Urinary bladder (tissue), 4 donors: ENCODE data around the gene ANKRD28. TPM values are rescaled to one million over a fixed set of nuclear protein-coding genes. Genes with fewer than 3 reads are reported as not detected.

Experiments used
- DNase-seq: peaks from one replicate; pipeline ENCODE4 v3.0.0-alpha.2; 2015; ENCODE audit errors: extremely low spot score
- H3K27ac ChIP-seq: one replicate; pipeline ENCODE4 v1.5.1; 2013; ENCODE audit warnings: low read depth, mild to moderate bottlenecking, moderate library complexity
- H3K36me3 ChIP-seq: one replicate; pipeline ENCODE4 v1.6.1; 2013; ENCODE audit warnings: mild to moderate bottlenecking, moderate library complexity; ENCODE audit not compliant: insufficient read depth
- H3K4me1 ChIP-seq: one replicate; pipeline ENCODE4 v1.6.1; 2013; ENCODE audit warnings: mild to moderate bottlenecking, moderate library complexity; ENCODE audit not compliant: insufficient read depth
- H3K4me3 ChIP-seq: one replicate; pipeline ENCODE4 v1.5.1; 2013; ENCODE audit warnings: low read depth, low read length
- WGBS: extraction: QIAGEN DNeasy Blood & Tissue Kit; methylation state at CpG from one replicate; pipeline ENCODE4 v1.1.7; 2013; 5-methylcytosine and 5-hydroxymethylcytosine counted together
- polyA plus RNA-seq: library from polyadenylated mRNA; stranded (reverse); fragments of 200-250 nt; gene quantifications from one replicate; pipeline ENCODE4 v1.2.3, GENCODE V29; 2013
- total RNA-seq: library from RNA; depleted of rRNA; stranded (reverse); fragments of >200 nt; gene quantifications from one replicate; pipeline ENCODE4 v1.2.3, GENCODE V29; 2014
- donor health status: healthy with polysubstance abuse.
- donor health status: healthy.

The ANKRD28 gene
- total and polyA plus RNA-seq, 2 donors = 12.6 to 83.8 TPM

GRCh38 chr3:15722877-15723623 lies 74.7 kb downstream of the ANKRD28 start:
- DNase-seq = no peak
- Histone ChIP-seq H3K4me1 (no peaks in the 10 kb centered on the region), H3K4me3 (no peak overlapping the region), H3K27ac (no peak overlapping the region), H3K36me3 (peaks cover 5% of the 10 kb centered on the region)
- WGBS = 76% methylated on average over 3 of the region's 3 CpGs

- no peak overlapping the region for H3K27ac ChIP-seq
- 100% methylated on average over 3 of the region's 3 CpGs for WGBS
- no peak overlapping the region for H3K4me3 ChIP-seq
- H3K4me1 ChIP-seq = no peaks in the 10 kb centered on the region
- H3K36me3 ChIP-seq = peaks cover 1% of the 10 kb centered on the region
- no peak for DNase-seq
Observed at GRCh38 chr3:15716178-15716577, 81.6 kb downstream of the ANKRD28 start.

- no peaks in the 10 kb centered on the region for H3K4me1 ChIP-seq
- DNase-seq = no peak
- no peaks in the 10 kb centered on the region for H3K36me3 ChIP-seq
- WGBS = 92% methylated on average over 4 of the region's 4 CpGs
- H3K4me3 ChIP-seq = no peak overlapping the region
- H3K27ac ChIP-seq = no peak overlapping the region
Observed at GRCh38 chr3:15714448-15714847, 83.3 kb downstream of the ANKRD28 start.

GRCh38 chr3:15713364-15713763 lies 84.4 kb downstream of the ANKRD28 start:
- no peak overlapping the region for H3K27ac ChIP-seq
- no peaks in the 10 kb centered on the region for H3K4me1 ChIP-seq
- H3K36me3 ChIP-seq = no peaks in the 10 kb centered on the region
- 84% methylated on average over 5 of the region's 5 CpGs for WGBS
- H3K4me3 ChIP-seq = no peak overlapping the region
- no peak for DNase-seq

GRCh38 chr3:15711281-15711680 lies 86.5 kb downstream of the ANKRD28 start:
- Histone ChIP-seq H3K4me3 (no peak overlapping the region), H3K36me3 (peaks cover 3% of the 10 kb centered on the region)

GRCh38 chr3:15708882-15709677 lies 88.7 kb downstream of the ANKRD28 start:
- no peak overlapping the region for H3K4me3 ChIP-seq
- no peak overlapping the region for H3K27ac ChIP-seq
- peaks cover 3% of the 10 kb centered on the region for H3K36me3 ChIP-seq
- WGBS = 89% methylated on average over 1 of the region's 1 CpG
- DNase-seq = no peak
- H3K4me1 ChIP-seq = no peaks in the 10 kb centered on the region

More at GRCh38 chr3:15711281-15711680, 86.5 kb downstream of the ANKRD28 start:
- DNase-seq = no peak
- Histone ChIP-seq H3K27ac (no peak overlapping the region), H3K4me1 (no peaks in the 10 kb centered on the region)

- WGBS = 58% methylated on average over 1 of the region's 1 CpG
- Histone ChIP-seq H3K4me3 (no peak overlapping the region), H3K27ac (no peak overlapping the region), H3K36me3 (peaks cover 3% of the 10 kb centered on the region), H3K4me1 (no peaks in the 10 kb centered on the region)
- DNase-seq = no peak
Observed at GRCh38 chr3:15707779-15708178, 90.0 kb downstream of the ANKRD28 start.

GRCh38 chr3:15703346-15703745 lies 94.4 kb downstream of the ANKRD28 start:
- peaks cover 3% of the 10 kb centered on the region for H3K36me3 ChIP-seq
- H3K4me1 ChIP-seq = no peaks in the 10 kb centered on the region
- WGBS = 98% methylated on average over 2 of the region's 2 CpGs
- no peak for DNase-seq
- no peak overlapping the region for H3K27ac ChIP-seq
- H3K4me3 ChIP-seq = no peak overlapping the region

GRCh38 chr3:15694628-15695027 lies 103.2 kb downstream of the ANKRD28 start:
- Histone ChIP-seq H3K4me3 (no peak overlapping the region), H3K27ac (no peak overlapping the region), H3K4me1 (no peaks in the 10 kb centered on the region), H3K36me3 (no peaks in the 10 kb centered on the region)
- DNase-seq = no peak
- 78% methylated on average over 1 of the region's 1 CpG for WGBS

- 58% methylated on average over 1 of the region's 1 CpG for WGBS
- H3K4me3 ChIP-seq = no peak overlapping the region
- H3K27ac ChIP-seq = no peak overlapping the region
- DNase-seq = no peak
- H3K4me1 ChIP-seq = no peaks in the 10 kb centered on the region
- H3K36me3 ChIP-seq = no peaks in the 10 kb centered on the region
Observed at GRCh38 chr3:15693355-15693754, 104.4 kb downstream of the ANKRD28 start.

- DNase-seq = no peak
- Histone ChIP-seq H3K4me3 (no peak overlapping the region), H3K27ac (peak overlapping the region; percentile 50), H3K36me3 (no peaks in the 10 kb centered on the region), H3K4me1 (no peaks in the 10 kb centered on the region)
- WGBS = 94% methylated on average over 5 of the region's 5 CpGs
Observed at GRCh38 chr3:15690748-15691147, 107.0 kb downstream of the ANKRD28 start.

GRCh38 chr3:15690230-15690629 lies 107.5 kb downstream of the ANKRD28 start:
- Histone ChIP-seq H3K27ac (no peak overlapping the region), H3K36me3 (no peaks in the 10 kb centered on the region), H3K4me3 (no peak overlapping the region), H3K4me1 (no peaks in the 10 kb centered on the region)
- no peak for DNase-seq
- WGBS = 84% methylated on average over 4 of the region's 4 CpGs

- WGBS = 76% methylated on average over 7 of the region's 7 CpGs
- no peaks in the 10 kb centered on the region for H3K36me3 ChIP-seq
- H3K4me1 ChIP-seq = no peaks in the 10 kb centered on the region
- H3K27ac ChIP-seq = no peak overlapping the region
- no peak overlapping the region for H3K4me3 ChIP-seq
- DNase-seq = peak; percentile 21
Observed at GRCh38 chr3:15685927-15686326, 111.9 kb downstream of the ANKRD28 start.

- WGBS = 63% methylated on average over 1 of the region's 1 CpG
- peak overlapping the region; percentile 2 for H3K27ac ChIP-seq
- H3K4me1 ChIP-seq = no peaks in the 10 kb centered on the region
- no peak overlapping the region for H3K4me3 ChIP-seq
- no peaks in the 10 kb centered on the region for H3K36me3 ChIP-seq
- no peak for DNase-seq
Observed at GRCh38 chr3:15683253-15683652, 114.5 kb downstream of the ANKRD28 start.
